Neural progenitor cell (in vitro differentiated cells): ENCODE data around the gene DNAH3. TPM values are rescaled to one million over a fixed set of nuclear protein-coding genes. Genes with fewer than 3 reads are reported as not detected.

Source experiments
- DNase-seq: peaks from one replicate; pipeline ENCODE4 v3.0.0-alpha.2; 2016; ENCODE audit warnings: low spot score
- H2AFZ ChIP-seq: fragments of 200-600 bp; sonication (generic); replicated peaks from 2 replicates; pipeline ENCODE4 v1.6.1; 2016; ENCODE audit warnings: antibody characterized with exemption
- H3F3A ChIP-seq: fragments of 200-600 bp; sonication (generic); 2 replicates; pipeline ENCODE4 v1.6.1; 2016; ENCODE audit warnings: antibody characterized with exemption, low read depth
- H3K27ac ChIP-seq: fragments of 200-600 bp; sonication (generic); 2 replicates; pipeline ENCODE4 v1.5.1; 2016; ENCODE audit warnings: mild to moderate bottlenecking
- H3K27me3 ChIP-seq: fragments of 200-600 bp; sonication (generic); 2 replicates; pipeline ENCODE4 v1.6.1; 2016; ENCODE audit warnings: mild to moderate bottlenecking, moderate library complexity
- H3K36me3 ChIP-seq: fragments of 200-600 bp; sonication (generic); 2 replicates; pipeline ENCODE4 v1.5.1; 2016
- H3K4me1 ChIP-seq: fragments of 200-600 bp; sonication (generic); 2 replicates; pipeline ENCODE4 v1.6.1; 2016; ENCODE audit warnings: mixed run types
- H3K4me2 ChIP-seq: fragments of 200-600 bp; sonication (generic); 2 replicates; pipeline ENCODE4 v1.6.1; 2016
- H3K4me3 ChIP-seq: fragments of 200-600 bp; sonication (generic); 2 replicates; pipeline ENCODE4 v1.5.1; 2016
- H3K79me2 ChIP-seq: fragments of 200-600 bp; sonication (generic); 2 replicates; pipeline ENCODE4 v1.6.1; 2016; ENCODE audit warnings: low read depth
- H3K9ac ChIP-seq: fragments of 200-600 bp; sonication (generic); 2 replicates; pipeline ENCODE4 v1.6.1; 2016
- H3K9me3 ChIP-seq: fragments of 200-600 bp; sonication (generic); 2 replicates; pipeline ENCODE4 v1.5.1; 2016; ENCODE audit warnings: low read depth
- H4K20me1 ChIP-seq: fragments of 200-600 bp; sonication (generic); 2 replicates; pipeline ENCODE4 v1.6.1; 2016; ENCODE audit warnings: low read depth
- H3K27ac Mint-ChIP-seq: 3 replicates; pipeline ENCODE4 v1.8.0; 2021; ENCODE audit warnings: mixed read lengths
- H3K27me3 Mint-ChIP-seq: 2 replicates; pipeline ENCODE4 v1.8.0; 2022; ENCODE audit warnings: low read depth, mild to moderate bottlenecking, inconsistent platforms, moderate library complexity, mixed read lengths; ENCODE audit not compliant: insufficient read depth
- H3K36me3 Mint-ChIP-seq: 3 replicates; pipeline ENCODE4 v1.8.0; 2021; ENCODE audit warnings: mixed read lengths
- H3K4me1 Mint-ChIP-seq: 3 replicates; pipeline ENCODE4 v1.8.0; 2021; ENCODE audit warnings: mixed read lengths
- H3K4me3 Mint-ChIP-seq: 3 replicates; pipeline ENCODE4 v1.8.0; 2021; ENCODE audit warnings: mild to moderate bottlenecking, moderate library complexity, mixed read lengths
- H3K9me3 Mint-ChIP-seq: 3 replicates; pipeline ENCODE4 v1.8.0; 2020; ENCODE audit warnings: mixed read lengths
- EZH2 ChIP-seq: fragments of 200-600 bp; sonication (generic); IDR thresholded peaks from 2 replicates; pipeline ENCODE4 v1.6.1; 2017; ENCODE audit warnings: antibody characterized with exemption, mild to moderate bottlenecking, moderate library complexity
- EZH2phosphoT487 ChIP-seq: fragments of 200-600 bp; sonication (generic); IDR thresholded peaks from 2 replicates; pipeline ENCODE4 v1.6.1; 2017; ENCODE audit warnings: antibody characterized with exemption
- total RNA-seq: library from RNA; depleted of rRNA; stranded (reverse); fragments of >200 nt; gene quantifications from 2 replicates; pipeline ENCODE4 v1.2.3, GENCODE V29; 2015; ENCODE audit warnings: low replicate concordance
- TF ChIP-seq, protein P1 (sequence below): fragments of 200-600 bp; sonication (generic); IDR thresholded peaks from 2 replicates; pipeline ENCODE4 v1.5.1; 2017; ENCODE audit warnings: antibody characterized with exemption, mild to moderate bottlenecking

Gene DNAH3
- total RNA-seq, 1 donor from 2014 or later: 0.92 TPM

GRCh38 chr16:21183995-21184394 is 33.3 kb upstream of the DNAH3 start:
- H3K4me1 Mint-ChIP-seq: no peaks in the 10 kb centered on the region
- H3K9me3 Mint-ChIP-seq: peaks cover 22% of the 10 kb centered on the region
- Histone ChIP-seq H3K36me3 (no peaks in the 10 kb centered on the region), H3K79me2 (no peaks in the 10 kb centered on the region), H2AFZ (no peak overlapping the region), H3K4me2 (no peak overlapping the region), H3K9me3 (no peaks in the 10 kb centered on the region), H4K20me1 (no peaks in the 10 kb centered on the region), H3K27me3 (peaks cover 4% of the 10 kb centered on the region), H3K9ac (no peak overlapping the region), H3K4me3 (no peak overlapping the region), H3F3A (no peaks in the 10 kb centered on the region), H3K4me1 (no peaks in the 10 kb centered on the region), H3K27ac (no peak overlapping the region)
- no peak overlapping the region for H3K4me3 Mint-ChIP-seq
- no peak for DNase-seq
- H3K27ac Mint-ChIP-seq: no peak overlapping the region
- H3K27me3 Mint-ChIP-seq: no peaks in the 10 kb centered on the region
- H3K36me3 Mint-ChIP-seq: peaks cover 24% of the 10 kb centered on the region
- TF ChIP-seq, protein P1, sequence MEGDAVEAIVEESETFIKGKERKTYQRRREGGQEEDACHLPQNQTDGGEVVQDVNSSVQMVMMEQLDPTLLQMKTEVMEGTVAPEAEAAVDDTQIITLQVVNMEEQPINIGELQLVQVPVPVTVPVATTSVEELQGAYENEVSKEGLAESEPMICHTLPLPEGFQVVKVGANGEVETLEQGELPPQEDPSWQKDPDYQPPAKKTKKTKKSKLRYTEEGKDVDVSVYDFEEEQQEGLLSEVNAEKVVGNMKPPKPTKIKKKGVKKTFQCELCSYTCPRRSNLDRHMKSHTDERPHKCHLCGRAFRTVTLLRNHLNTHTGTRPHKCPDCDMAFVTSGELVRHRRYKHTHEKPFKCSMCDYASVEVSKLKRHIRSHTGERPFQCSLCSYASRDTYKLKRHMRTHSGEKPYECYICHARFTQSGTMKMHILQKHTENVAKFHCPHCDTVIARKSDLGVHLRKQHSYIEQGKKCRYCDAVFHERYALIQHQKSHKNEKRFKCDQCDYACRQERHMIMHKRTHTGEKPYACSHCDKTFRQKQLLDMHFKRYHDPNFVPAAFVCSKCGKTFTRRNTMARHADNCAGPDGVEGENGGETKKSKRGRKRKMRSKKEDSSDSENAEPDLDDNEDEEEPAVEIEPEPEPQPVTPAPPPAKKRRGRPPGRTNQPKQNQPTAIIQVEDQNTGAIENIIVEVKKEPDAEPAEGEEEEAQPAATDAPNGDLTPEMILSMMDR: no peak
- TF ChIP-seq EZH2phosphoT487 (no peak), EZH2 (no peak)

GRCh38 chr16:21179983-21180365 is 29.3 kb upstream of the DNAH3 start:
- Histone ChIP-seq H2AFZ (no peak overlapping the region), H4K20me1 (no peaks in the 10 kb centered on the region), H3K4me2 (no peak overlapping the region), H3K4me3 (no peak overlapping the region), H3K27ac (no peak overlapping the region), H3K9ac (no peak overlapping the region), H3K9me3 (no peaks in the 10 kb centered on the region), H3F3A (no peaks in the 10 kb centered on the region), H3K4me1 (no peaks in the 10 kb centered on the region), H3K27me3 (no peaks in the 10 kb centered on the region), H3K79me2 (no peaks in the 10 kb centered on the region), H3K36me3 (no peaks in the 10 kb centered on the region)
- TF ChIP-seq EZH2 (no peak), EZH2phosphoT487 (no peak)
- TF ChIP-seq, protein P1: no peak
- Mint-ChIP-seq H3K4me1 (no peaks in the 10 kb centered on the region), H3K27me3 (no peaks in the 10 kb centered on the region), H3K27ac (no peak overlapping the region), H3K9me3 (peaks cover 22% of the 10 kb centered on the region), H3K36me3 (peaks cover 31% of the 10 kb centered on the region), H3K4me3 (no peak overlapping the region)
- no peak for DNase-seq

- Mint-ChIP-seq H3K4me3 (no peak overlapping the region), H3K27ac (no peak overlapping the region), H3K27me3 (no peaks in the 10 kb centered on the region), H3K9me3 (peaks cover 20% of the 10 kb centered on the region), H3K36me3 (peaks cover 31% of the 10 kb centered on the region), H3K4me1 (no peaks in the 10 kb centered on the region)
- DNase-seq: no peak
- H3K4me1 ChIP-seq: no peaks in the 10 kb centered on the region
- no peaks in the 10 kb centered on the region for H3K79me2 ChIP-seq
- no peaks in the 10 kb centered on the region for H3K9me3 ChIP-seq
- H2AFZ ChIP-seq: no peak overlapping the region
- H3K4me2 ChIP-seq: no peak overlapping the region
- no peaks in the 10 kb centered on the region for H3K36me3 ChIP-seq
- TF ChIP-seq EZH2: no peak
- TF ChIP-seq EZH2phosphoT487: no peak
- TF ChIP-seq, protein P1: no peak
- no peaks in the 10 kb centered on the region for H3F3A ChIP-seq
- no peaks in the 10 kb centered on the region for H3K27me3 ChIP-seq
- no peak overlapping the region for H3K4me3 ChIP-seq
- no peak overlapping the region for H3K9ac ChIP-seq
- H4K20me1 ChIP-seq: no peaks in the 10 kb centered on the region
- no peak overlapping the region for H3K27ac ChIP-seq
Measured at GRCh38 chr16:21179126-21179982, 28.7 kb upstream of the DNAH3 start.
